Measurements from ENCODE around the gene ANK2. TPM values are rescaled to one million over a fixed set of nuclear protein-coding genes. Genes with fewer than 3 reads are reported as not detected.

Gene ANK2
- total and polyA plus RNA-seq, 2 experiments from 2014 or later: 7.7 to 40.4 TPM

- H3K27me3 Mint-ChIP-seq (ENCODE audit: insufficient read depth, low read depth, poor library complexity): no peaks in the 10 kb centered on the region
- Histone ChIP-seq H3K4me1 (ENCODE audit: insufficient read depth) (peaks cover 15% of the 10 kb centered on the region), H3K36me3 (ENCODE audit: insufficient read depth) (no peaks in the 10 kb centered on the region), H2AFZ (no peak overlapping the region), H3K27ac (ENCODE audit: low read depth) (no peak overlapping the region), H3K4me3 (no peak overlapping the region), H3K9me2 (ENCODE audit: insufficient read depth) (no peaks in the 10 kb centered on the region), H3F3A (replicated peaks; ENCODE audit: low read depth) (no peaks in the 10 kb centered on the region), H3K27me3 (ENCODE audit: insufficient read depth) (no peaks in the 10 kb centered on the region), H4K20me1 (replicated peaks; ENCODE audit: insufficient read depth) (no peaks in the 10 kb centered on the region), H3K79me2 (replicated peaks; ENCODE audit: insufficient read depth) (no peaks in the 10 kb centered on the region), H3K4me2 (peak overlapping the region; percentile 41)
- peaks cover 44% of the 10 kb centered on the region for H3K4me1 Mint-ChIP-seq
- no peaks in the 10 kb centered on the region for H3K36me3 Mint-ChIP-seq (ENCODE audit: low read depth)
- no peaks in the 10 kb centered on the region for H3K9me3 Mint-ChIP-seq
- peak overlapping the region; percentile 86 for H3K27ac Mint-ChIP-seq
- TF ChIP-seq ZNF114 (CRISPR knock-in tag; IDR thresholded peaks at IDR 0.05) (no peak), EZH2 (IDR thresholded peaks at IDR 0.05; ENCODE audit: low read depth, unreplicated experiment) (no peak), STAT1 (IDR thresholded peaks at IDR 0.05; ENCODE audit: unreplicated experiment) (no peak), CREB1 (CRISPR knock-in tag; IDR thresholded peaks at IDR 0.05; ENCODE audit: low read depth) (peak; percentile 67), ZNF331 (CRISPR knock-in tag; IDR thresholded peaks at IDR 0.05; ENCODE audit: low read depth) (no peak), EZH2phosphoT487 (IDR thresholded peaks at IDR 0.05; ENCODE audit: unreplicated experiment) (no peak), ZNF462 (CRISPR knock-in tag; IDR thresholded peaks at IDR 0.05) (peak; percentile 80), NANOG (IDR thresholded peaks at IDR 0.05; ENCODE audit: borderline replicate concordance) (peak; percentile 53)
- TF ChIP-seq, protein P1, sequence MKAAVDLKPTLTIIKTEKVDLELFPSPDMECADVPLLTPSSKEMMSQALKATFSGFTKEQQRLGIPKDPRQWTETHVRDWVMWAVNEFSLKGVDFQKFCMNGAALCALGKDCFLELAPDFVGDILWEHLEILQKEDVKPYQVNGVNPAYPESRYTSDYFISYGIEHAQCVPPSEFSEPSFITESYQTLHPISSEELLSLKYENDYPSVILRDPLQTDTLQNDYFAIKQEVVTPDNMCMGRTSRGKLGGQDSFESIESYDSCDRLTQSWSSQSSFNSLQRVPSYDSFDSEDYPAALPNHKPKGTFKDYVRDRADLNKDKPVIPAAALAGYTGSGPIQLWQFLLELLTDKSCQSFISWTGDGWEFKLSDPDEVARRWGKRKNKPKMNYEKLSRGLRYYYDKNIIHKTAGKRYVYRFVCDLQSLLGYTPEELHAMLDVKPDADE (IDR thresholded peaks at IDR 0.05): no peak
- ATAC-seq (peak; percentile 98), DNase-seq (ENCODE audit: low spot score) (peak; percentile 98)
- peak overlapping the region; percentile 57 for H3K4me3 Mint-ChIP-seq
These were observed 14.8 kb downstream of the ANK2 start for GRCh38 chr4:113064244-113064643.
